Stimulated activated CD4-positive, alpha-beta T cell treated with anti-CD3 and anti-CD28 coated beads, Interleukin-4, amount 100 ng/mL, for 1 hour (primary cell): ENCODE data around the gene DEAF1.

ENCODE experiments used
- DNase-seq: peaks from one replicate; pipeline ENCODE4 v3.0.0-alpha.2; 2020

The DEAF1 gene

DNA sequence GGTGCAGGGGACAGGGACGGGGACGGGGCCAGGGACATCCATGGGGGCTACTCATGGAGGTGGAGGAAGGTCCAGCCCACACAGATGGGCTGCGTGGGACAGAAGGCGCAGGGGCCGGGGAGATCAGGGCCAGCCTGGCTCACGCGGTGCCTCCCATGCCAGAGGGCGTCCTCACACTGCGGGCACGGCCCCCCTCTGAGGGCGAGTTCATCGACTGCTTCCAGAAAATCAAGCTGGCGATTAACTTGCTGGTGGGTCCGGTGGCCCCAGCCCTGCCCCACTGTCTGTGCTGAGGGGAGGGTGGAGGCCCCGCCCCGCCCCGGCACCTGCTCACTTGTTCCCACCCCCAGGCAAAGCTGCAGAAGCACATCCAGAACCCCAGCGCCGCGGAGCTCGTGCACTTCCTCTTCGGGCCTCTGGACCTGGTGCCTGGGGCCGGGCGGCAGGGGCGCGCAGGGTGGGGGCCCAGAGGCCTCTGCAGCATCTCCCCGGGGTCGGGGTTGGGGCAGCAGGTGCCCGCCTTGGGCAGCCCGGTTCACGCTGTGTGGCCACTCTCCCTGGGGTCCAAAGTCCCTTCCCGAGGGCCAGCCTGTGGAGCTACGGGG lies 26.8 kb upstream of the DEAF1 start:
- peak; percentile 53 for DNase-seq

DNA sequence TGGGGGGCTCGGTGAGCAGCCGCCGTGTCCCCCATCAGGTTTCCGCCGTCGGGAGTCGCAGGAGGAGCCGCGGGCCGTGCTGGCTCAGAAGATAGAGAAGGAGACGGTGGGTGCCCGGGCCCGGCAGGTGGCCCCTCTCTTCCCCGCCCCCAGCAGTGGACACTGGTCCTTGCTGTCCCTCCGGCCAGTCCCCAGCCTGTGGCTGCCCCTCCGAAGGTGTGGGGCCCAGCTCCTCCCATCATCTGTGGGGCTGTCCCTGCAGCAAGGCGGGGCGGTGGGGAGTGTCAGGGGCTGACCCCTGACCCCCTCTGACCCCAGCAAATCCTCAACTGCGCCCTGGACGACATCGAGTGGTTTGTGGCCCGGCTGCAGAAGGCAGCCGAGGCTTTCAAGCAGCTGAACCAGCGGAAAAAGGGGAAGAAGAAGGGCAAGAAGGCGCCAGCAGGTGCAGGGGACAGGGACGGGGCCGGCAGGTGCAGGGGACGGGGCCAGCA lies 26.3 kb upstream of the DEAF1 start:
- DNase-seq: no peak

DNA sequence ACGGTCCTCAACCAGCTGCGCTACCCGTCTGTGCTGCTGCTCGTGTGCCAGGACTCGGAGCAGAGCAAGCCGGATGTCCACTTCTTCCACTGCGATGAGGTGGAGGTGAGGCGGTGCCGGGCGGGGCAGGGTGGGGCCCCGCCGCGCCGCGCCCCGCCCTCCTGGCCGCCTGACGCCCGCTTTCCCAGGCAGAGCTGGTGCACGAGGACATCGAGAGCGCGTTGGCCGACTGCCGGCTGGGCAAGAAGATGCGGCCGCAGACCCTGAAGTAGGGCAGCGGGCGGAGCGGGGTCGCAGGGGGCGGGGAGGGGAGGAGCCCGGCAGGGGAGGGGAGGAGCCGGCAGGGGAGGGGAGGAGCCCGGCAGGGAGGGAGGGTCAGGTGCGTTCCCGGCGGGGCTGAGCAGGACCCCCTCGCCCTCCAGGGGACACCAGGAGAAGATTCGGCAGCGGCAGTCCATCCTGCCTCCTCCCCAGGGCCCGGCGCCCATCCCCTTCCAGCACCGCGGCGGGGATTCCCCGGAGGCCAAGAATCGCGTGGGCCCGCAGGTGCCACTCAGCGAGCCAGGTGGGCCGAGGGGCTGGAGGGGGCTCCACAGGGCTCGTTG lies 25.7 kb upstream of the DEAF1 start:
- DNase-seq: peak; percentile 30

DNA sequence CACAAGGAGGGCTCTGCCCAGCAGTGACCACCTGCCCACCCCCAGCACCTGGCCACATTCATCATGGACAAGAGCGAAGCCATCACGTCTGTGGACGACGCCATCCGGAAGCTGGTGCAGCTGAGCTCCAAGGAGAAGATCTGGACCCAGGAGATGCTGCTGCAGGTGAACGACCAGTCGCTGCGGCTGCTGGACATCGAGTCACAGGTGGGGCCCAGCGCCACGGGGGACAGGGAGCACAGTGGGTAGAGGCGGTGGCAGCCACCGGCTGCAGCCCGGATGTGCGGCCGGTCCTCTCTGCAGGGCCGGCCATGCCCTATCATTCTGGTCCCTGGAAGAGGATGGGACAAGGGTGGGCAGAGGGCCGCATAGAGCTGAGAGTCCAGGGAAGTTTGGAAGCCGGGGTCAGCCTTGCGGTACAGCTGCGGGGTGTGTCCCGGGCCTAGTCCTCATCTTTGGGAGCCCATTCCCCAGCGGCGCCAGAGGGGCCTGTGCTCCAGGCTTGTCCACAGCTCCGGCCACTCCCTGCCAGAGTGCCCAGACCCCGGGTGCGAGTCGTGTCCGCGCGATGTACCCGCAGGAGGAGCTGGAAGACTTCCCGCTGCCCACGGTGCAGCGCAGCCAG lies 25.1 kb upstream of the DEAF1 start:
- DNase-seq: no peak

DNA sequence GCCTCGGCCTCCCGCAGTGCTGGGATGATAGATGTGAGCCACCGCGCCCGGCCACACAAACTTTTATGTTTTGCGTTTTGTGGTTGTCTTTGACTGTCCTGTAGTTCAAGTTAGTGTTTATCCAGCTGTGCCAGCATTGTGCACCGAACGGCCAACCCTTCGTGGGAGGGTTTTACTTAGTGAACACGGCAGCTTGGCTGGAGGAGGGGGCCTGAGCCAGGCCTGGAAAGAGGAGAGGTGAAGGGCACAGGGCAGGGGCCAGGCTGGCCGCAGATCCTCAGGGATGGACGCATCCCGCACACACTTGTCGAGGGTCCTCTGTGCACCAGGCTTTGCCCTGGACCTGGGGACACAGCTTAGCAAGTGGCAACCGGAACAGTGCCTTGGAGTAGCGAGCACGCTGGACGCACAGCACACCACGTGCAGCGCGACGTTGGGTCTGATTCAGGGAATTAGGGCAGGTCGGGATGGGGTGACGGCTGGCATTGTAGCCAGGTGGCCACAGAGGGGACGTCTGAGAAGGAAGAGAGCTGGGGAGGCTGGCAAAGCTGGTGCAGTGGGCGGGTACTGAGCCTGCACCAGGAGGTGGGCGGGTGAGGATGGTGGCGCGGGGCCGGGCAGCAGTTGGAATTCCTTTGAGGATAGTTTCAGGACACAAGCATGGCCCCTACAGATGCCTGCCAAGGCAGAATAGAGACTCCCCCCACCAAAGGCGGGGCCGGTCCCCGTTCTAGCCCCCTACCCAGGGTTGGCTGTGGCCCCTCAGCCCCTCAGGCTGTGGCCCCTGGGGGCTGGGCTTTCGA lies 24.4 kb upstream of the DEAF1 start:
- DNase-seq: no peak

DNA sequence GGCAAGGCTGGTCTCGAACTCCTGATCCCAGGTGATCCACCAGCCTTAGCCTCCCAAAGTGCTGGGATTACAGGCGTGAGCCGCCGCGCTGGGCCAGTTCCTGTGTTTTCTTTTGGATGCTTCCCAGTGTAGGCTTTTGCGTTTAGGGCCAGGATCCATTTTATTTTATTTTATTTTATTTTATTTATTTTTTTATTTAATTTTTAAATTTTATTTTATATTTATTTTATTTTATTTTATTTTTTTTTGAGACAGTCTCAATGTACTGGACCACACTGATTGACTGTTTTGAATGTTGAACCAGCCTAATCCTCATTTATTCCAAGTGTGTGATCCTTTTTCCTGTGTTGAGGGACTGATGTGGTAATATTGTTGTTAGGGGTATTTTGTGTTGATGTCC lies 19.4 kb upstream of the DEAF1 start:
- no peak for DNase-seq

DNA sequence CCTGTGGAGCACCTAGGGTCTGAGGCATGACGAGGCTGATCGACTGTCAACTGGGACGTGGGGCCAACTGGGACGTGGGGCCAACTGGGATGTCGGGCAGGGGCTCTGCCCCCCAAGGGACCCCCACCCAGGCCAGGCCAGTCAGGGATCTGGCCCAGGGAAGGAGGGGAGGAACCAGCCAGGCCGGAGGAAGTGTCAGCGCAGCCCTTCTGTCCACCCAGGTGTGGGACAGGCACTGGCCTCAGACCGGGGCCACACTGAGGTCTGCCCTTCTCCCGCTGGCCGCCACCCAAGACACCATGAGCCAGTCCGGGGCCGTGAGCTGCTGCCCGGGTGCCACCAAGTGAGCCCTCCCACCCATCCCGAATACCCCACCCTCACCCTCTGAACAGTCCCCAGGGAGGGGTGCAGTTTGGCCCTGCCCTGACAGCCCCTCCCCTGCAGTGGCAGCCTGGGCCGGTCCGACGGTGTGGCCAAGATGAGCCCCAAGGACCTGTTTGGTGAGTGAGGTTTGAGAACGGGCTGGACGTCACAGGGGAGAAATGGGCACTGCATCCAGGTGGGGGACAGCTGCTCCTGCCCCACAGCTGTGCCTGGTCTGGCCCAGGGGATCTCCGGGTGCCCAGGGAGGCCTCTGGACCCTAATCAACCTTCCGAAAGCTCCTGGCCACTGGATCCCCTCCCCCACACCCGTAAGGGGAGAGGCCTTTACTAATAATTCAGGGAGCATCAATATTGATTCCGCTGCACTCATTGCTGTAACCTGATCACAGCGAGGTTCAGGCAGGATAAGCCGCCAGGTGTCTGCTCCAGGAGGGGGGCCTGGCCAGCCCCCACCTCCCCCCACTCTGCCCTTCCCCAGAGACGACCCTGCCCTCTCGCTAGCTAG lies 14.3 kb upstream of the DEAF1 start:
- DNase-seq: no peak

DNA sequence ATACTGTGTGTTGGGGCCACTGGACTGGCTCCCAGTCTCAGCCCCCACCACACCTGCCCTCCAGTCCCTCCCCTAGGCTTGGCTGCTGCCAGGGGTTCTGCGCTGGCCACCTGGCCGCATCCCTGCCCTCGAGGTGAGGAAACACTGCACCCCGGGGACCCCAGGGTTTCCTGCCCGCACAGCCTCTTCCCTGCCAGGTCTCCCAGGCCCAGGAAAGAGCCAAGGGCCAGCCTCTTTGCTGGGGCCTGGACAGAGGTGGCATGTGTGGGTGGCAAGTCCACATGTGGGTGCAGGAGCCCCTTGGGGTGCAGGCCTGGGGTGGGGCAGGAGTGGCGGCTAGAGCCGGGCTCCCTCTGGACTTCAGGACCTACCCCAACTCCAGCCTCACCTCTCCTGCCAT lies 13.5 kb upstream of the DEAF1 start:
- no peak for DNase-seq

DNA sequence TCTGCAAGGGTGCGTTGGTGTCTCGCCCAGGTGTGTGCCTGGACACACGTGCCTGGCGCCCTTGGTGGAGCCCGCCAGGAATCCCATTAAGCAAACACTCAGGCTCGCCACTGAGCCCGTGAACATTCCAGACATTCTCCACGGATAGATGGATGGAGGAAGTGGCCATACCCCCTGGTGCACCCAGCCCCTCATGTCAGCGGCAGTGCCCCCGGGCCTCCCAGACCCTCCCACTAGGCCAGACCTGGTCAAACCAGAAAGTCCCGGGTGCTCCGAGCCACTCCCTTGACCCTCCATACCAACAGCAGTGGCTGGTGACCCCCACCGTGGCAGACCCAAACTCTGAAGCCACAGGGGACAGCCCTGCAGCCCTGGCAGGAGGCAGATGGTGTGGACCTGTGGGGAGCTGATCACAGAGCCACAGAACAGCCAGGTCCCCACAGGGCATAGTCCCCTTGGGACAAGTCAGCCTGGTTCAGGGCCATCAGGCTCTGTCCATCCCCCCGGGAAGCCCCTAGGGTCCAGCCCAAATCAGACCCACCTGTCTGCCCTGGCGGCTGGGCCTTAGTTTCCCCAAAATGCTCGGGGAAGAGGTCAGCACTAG lies 12.9 kb upstream of the DEAF1 start:
- no peak for DNase-seq

DNA sequence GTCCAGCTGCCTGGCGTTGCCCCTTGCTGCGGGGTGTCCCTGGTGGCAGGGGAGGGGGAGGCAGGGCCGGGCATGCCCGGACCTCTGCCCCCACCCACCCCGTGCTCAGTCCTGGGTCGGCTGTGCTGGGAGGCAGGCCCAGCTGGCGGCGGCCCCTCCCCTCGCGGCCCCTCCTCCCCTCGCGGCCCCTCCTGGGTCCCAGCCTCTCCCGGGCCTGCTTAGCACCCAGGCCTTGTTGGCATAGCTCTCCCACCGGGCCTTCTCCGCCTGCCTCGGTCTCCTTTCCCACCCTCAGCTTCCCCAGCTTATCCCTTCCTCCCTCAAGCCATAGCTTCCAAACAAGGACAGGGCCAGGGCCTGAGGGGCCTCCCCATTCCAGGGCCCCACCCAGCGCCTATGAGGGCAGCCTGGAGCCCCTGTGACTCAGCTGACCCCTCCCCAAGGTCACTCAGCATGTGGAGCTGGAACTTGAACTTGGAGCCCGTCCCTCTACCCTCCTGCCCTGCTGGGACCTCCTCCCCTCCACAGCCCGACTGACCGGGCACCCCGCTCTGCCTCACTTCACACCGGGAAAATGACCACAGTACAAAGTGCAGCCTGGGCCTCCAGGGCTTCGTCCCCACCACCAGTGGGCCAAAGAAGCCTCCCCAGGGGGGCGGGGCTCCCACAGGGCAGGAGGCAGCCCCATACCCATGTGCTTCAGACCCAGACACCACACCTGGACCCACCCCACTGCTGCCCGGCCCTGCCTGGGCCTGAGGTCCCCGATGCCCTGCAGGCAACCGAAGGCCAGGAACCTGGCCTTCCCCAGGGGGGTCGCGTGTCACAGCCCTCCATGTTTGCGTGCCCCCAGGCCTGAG lies 12.2 kb upstream of the DEAF1 start:
- no peak for DNase-seq

DNA sequence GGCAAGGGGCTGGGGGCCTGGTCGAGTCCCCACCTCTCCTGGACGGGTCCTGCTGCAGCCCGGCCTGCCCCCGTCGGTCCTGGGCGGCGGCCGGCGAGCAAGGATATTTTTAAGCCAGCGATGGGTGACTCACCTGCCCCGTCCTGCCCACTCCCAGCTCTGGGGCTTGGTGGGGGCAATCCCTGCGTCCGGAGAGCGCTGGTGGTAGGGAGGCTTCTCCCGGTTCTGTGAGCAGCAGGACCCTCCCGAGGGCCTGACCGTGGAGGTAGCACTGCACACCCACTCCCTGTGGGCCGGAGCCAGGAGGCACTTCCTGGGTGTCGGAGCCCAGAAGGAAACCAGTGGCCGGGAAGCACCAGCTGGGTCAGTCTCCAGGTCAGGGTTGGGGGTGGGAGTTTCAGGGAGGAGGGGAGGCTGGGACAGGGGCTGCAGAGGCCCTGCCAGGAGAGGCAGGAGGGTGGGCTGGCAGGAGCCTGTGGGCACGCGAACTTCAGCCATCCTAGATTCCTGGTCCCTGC lies 11.5 kb upstream of the DEAF1 start:
- DNase-seq: no peak

DNA sequence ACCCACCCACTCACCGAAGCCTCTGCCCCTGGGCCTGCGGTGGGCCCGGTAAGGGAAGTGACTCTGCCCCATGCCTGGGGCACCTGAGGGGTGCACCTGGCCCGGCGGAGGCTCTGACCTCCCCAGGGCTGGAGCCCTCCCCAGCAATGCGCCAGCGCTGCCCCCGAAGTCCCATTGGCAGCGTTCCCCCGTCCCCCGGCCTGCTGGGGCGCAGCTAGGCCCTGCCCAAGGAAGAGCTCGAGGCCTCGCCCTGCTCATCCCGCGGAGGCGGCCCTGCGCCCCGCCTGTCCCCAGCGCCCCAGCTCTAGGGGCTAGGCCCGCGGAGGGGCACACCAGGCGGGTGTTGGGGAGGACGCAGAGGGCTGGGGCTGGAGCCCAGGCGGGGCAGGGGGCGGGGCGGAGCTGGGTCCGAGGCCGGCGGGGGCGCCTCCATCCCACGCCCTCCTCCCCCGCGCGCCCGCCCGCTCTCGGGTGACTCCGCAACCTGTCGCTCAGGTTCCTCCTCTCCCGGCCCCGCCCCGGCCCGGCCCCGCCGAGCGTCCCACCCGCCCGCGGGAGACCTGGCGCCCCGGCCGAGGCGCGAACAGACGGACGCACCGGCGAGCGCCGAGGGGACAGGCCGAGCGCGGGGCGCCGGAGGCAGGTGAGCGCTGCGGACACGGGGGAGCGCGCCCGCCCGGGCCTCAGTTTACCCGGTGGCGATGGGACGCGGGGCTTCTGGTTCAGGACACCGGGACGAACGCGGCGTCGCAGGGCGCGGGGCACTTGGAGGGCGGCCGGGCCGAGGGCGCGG lies 10.8 kb upstream of the DEAF1 start, which contains the start of gene EPS8L2:
Gene EPS8L2, plus strand, starts transcription at position 586 of the 793 bp plus-strand sequence. CDS start 3,177 bp downstream, outside the sequence.
- peak; percentile 29 for DNase-seq

DNA sequence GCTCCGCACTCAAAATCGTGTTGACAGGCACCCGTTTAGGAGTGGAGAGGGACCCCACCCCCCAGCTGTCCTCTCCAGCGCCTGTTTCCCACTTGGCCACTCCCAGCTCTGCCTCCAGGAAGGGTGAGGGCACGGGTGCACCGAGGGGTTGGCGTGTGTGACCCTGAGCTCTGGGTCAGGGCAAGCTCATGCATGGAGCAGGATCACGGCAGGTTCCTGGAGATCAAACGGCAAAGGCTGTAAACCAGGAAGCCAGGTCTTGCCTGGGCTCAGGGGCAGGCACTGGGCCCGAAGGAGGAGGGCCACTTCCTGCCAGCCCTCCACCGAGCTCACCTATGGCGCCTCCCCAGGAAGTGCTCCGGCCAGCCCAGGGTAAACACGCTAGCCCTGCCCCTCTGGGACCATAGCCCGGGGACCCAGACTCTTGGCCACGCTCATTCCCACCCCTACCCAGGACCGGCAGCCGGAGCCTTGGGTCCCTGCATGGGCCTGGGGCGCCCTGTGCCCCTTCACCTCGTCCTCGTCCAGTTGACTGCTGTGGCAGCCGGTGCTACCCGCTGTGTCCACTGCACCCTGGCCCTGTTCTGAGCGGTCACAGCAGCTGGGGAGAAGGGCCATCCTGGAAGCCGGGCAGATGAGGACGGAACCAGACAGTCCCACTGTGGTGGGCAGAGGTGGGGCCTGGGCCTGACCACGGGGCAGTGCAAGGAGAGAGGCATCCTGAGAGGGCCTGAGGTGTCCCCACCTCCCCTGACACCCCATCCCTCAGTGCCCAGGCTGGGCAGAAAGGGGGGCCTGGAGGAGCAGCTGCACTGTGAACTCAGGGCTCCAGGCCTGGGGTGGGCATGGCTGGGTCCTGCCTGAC lies 10.0 kb upstream of the DEAF1 start:
- no peak for DNase-seq

DNA sequence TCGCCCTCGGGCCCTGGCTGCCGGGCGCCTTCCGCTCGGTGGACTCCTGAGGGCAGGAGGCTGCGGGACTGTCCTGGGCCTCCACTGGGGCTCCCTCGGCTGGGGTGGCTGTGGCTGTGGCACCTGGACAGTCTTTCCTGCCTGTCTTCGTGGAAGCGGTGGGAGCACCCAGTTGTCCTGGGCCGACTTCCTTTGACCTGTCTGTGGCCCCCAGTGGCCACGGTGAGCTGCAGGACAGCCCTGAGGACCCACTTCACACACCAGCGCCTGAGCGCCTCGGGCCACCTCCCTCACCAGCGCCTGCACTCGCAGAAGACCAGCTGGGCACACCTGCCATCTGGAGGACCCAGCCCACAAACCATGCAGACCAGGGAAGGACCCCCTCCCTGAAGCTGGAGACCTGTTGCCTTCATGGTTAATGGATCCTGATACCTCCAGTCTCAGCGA lies 9.2 kb upstream of the DEAF1 start:
- no peak for DNase-seq

DNA sequence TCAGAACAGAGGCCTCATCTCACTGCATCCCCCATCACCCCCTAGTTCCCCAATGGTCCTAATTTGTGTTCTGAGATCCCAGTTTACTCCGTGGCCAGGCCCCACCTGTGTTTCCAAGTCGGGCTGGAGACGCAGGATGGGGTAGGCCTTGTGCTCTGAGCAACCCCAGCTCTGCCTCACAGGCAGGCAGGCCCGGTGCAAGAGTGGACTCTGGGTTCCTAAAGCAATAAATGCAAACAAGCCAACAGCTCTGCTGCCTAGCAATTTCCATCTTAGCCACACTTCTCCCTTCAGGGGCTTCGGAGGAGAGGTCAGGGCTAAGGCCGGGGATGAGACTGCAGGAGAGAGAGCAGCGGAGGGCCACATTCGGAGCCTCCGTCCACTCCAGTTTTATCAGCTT lies 8.5 kb upstream of the DEAF1 start:
- DNase-seq: no peak

DNA sequence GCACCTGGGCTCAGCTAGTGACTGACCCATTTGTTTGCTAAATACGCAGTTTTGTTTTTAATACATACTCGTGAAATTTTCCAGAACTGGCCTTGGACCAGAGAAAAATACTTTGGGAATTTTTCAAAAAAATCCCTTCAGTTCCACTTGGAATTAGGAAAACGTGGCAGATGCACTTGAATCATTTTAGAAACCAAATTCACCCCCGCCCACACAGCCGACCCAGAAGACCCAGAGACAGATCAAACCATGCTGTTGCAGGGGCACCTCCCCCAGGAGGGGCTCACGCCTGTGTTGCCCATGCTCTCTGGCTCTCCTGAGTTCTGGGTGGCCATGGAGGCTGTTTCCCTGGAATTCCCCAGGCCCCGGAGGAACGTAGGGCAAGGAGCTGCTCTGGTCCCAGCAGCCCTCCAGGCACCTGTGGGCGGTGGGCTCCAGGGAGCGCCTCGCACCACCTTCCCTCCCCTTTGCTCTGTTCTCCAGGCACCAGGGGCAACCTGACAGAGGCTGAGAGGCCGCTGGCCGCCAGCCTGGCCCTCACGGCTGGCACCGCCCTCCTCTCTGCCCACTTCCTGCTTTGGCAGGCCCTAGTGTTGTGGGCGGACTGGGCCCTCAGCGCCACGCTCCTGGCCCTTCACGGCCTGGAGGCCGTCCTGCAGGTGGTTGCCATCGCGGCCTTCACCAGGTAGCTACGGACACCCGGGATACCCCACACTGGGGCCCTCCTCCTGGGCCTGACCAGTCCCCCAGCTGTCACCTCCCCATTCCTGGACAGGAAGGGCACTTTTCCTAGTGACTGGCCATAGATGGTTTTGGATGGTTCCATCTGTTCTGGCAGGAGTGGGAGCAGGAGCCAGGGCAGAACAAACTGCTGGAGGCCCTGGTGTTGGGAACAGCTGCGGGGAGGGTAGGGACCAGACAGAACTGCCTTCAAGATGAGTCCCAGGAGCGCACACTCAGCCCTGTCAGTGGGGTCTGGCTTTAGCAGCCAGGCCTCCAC lies 7.7 kb upstream of the DEAF1 start:
- no peak for DNase-seq

DNA sequence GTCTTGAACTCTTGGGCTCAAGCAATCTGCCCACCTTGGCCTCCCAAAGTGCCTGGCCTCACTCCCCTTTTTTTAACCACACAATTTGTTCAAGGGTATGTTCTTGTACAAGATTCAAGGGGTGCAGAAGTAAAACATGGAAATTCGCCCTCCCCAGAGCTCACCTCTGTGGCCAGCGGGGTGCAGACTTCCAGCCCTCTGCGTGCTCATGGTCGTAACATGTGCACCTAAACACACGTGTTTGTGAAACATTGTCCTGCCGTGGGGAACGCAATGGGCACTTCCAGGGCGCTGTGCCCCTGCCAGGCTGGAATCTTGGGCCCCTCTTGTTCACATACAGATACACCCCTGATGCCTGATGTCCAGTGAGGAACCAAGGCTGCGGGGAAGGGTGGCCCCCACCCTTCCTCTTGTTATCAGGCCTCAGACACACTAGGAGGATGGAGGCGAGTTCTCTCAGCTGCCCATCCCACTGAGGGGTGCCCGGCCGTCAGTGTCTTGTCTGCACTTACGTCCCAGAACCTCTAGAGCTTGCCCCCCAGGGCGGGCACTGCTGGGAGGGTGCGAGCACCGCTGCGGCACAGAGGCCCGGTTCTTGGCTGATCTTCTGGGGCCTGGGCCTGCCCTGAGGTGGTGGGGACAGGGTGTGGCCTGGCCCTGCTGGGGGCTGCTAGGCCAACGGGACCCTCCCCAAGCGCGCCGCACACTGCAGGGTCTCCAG lies 6.9 kb upstream of the DEAF1 start:
- no peak for DNase-seq
